ENCODE data around the gene IL3. TPM values are rescaled to one million over a fixed set of nuclear protein-coding genes. Genes with fewer than 3 reads are reported as not detected.
A peak's percentile ranks its signal among the peaks of the same experiment; 100 is the strongest.

Gene IL3
- total and polyA plus RNA-seq, 9 of the 15 experiments (the other 6 are each of a cell fraction or from before 2014, with no cell fraction given), result not detected

DNA sequence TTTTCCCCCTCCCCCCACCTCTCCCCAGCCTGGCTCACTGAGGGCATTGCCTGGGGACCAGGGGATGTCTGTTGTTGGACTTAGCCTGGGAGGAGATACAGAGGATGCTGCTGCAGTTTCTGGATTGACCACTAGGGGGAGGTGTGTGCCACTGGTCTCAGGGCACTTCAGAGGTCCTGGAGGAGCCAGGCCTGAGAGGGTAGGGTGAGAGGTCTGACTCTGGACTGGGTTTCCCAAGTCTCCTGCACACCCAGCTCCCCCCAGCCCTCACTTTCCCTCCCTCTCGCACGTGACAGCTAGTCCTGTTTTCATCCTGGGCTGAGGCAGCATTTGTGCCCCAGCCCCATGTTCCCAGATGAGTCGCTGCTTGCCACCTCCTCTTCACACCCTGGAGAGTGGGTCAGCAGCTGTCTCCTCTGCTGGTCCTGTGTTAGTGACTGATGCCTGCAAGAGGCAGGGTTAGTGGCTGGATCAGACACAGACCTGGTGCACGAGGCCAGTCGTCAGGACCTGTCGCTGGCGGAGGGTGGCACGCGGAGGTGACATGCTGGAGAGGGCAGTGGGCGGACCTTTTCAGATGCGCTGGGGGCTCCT is 4.4 kb downstream of the IL3 start:
- intact Hi-C loops (cut with micrococcal nuclease), result loop anchor here (1.0 to 10.0 kb wide), 6 partner anchors 112 to 436 kb away; no protein-coding TSS in a partner anchor
- H4K20me1 ChIP-seq (replicated peaks; ENCODE audit: control insufficient read depth, insufficient read depth, low read length), result no peaks in the 10 kb centered on the region
- H3K27ac ChIP-seq (ENCODE audit: extremely low read depth, low read depth, low read length), result no peak overlapping the region
- H3K9ac ChIP-seq (ENCODE audit: insufficient read depth in 1 of 2, low read depth in 2 of 2, low read length in 2 of 2), result no peak overlapping the region
- H3K9me1 ChIP-seq (ENCODE audit: control insufficient read depth, insufficient read depth, low read length), result no peaks in the 10 kb centered on the region
- H3K4me1 ChIP-seq (replicated peaks in 1 of 2; ENCODE audit: control insufficient read depth in 2 of 2, insufficient read depth in 2 of 2, low read length in 2 of 2), result peaks cover 8 to 26% of the 10 kb centered on the region in 2 experiments; a peak in 4 of 5 replicates
- H3K4me3 ChIP-seq, result no peak overlapping the region
- H3K9me3 ChIP-seq (replicated peaks; ENCODE audit: control insufficient read depth, insufficient read depth, low read depth, low read length), result no peaks in the 10 kb centered on the region
- WGBS (ENCODE audit: insufficient coverage, low coverage, missing lambda C conversion rate), result 55% methylated on average over 9 of the region's 11 CpGs
- FAIRE-seq (peak; percentile 98), ATAC-seq (peak; percentile 91), DNase-seq (ENCODE audit: extremely low read depth in 1 of 4, low spot score in 3 of 4) (peak; percentile 81 to 88 (median 83))
- no peaks in the 10 kb centered on the region for H3K27me3 ChIP-seq (ENCODE audit: control insufficient read depth in 2 of 2, insufficient read depth in 2 of 2, low read length in 2 of 2)
- H3K79me2 ChIP-seq (ENCODE audit: control insufficient read depth, insufficient read depth, low read length), result no peaks in the 10 kb centered on the region
- no peaks in the 10 kb centered on the region for H3K36me3 ChIP-seq (ENCODE audit: control insufficient read depth, insufficient read depth, low read length)
- in situ Hi-C loops (cut with MboI), result loop anchor here (5.0 to 25.0 kb wide), 4 partner anchors 112 to 432 kb away; no protein-coding TSS in a partner anchor
- no TSS peak for BruUV-seq (replicated peaks)
- ChIA-PET POLR2A (no interaction called here), CTCF (ENCODE audit: low intra/inter-chr PET ratio) (interaction anchor here (0.6 to 3.4 kb wide), 12 partner anchors 46 to 819 kb away, joined by 3 to 25 read pairs (median 6); partner anchors contain the start of gene SLC22A5)
- H2AFZ ChIP-seq (ENCODE audit: low read depth, low read length), result peak overlapping the region; percentile 18; the same call in 1 of the 2 replicates
- no peak overlapping the region for H3K4me2 ChIP-seq (ENCODE audit: insufficient read depth, low read length)
- TF ChIP-seq CREM (IDR thresholded peaks at IDR 0.05; ENCODE audit: low read depth) (no peak), ZNF146 (CRISPR knock-in tag; IDR thresholded peaks at IDR 0.05; ENCODE audit: unreplicated experiment) (no peak), E4F1 (CRISPR knock-in tag; IDR thresholded peaks at IDR 0.05; ENCODE audit: borderline replicate concordance) (no peak), MAFF (IDR thresholded peaks at IDR 0.05; ENCODE audit: low read length) (no peak), ZFP36 (IDR thresholded peaks at IDR 0.05; ENCODE audit: low read depth, low read length, partially characterized antibody) (no peak), ZZZ3 (IDR thresholded peaks at IDR 0.05) (no peak), ZNF699 (CRISPR knock-in tag; IDR thresholded peaks at IDR 0.05; ENCODE audit: insufficient replicate concordance) (no peak)
- TF ChIP-seq, protein P1, sequence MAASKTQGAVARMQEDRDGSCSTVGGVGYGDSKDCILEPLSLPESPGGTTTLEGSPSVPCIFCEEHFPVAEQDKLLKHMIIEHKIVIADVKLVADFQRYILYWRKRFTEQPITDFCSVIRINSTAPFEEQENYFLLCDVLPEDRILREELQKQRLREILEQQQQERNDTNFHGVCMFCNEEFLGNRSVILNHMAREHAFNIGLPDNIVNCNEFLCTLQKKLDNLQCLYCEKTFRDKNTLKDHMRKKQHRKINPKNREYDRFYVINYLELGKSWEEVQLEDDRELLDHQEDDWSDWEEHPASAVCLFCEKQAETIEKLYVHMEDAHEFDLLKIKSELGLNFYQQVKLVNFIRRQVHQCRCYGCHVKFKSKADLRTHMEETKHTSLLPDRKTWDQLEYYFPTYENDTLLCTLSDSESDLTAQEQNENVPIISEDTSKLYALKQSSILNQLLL (CRISPR knock-in tag; IDR thresholded peaks at IDR 0.05; ENCODE audit: borderline replicate concordance), result no peak
- TF ChIP-seq, protein P2, sequence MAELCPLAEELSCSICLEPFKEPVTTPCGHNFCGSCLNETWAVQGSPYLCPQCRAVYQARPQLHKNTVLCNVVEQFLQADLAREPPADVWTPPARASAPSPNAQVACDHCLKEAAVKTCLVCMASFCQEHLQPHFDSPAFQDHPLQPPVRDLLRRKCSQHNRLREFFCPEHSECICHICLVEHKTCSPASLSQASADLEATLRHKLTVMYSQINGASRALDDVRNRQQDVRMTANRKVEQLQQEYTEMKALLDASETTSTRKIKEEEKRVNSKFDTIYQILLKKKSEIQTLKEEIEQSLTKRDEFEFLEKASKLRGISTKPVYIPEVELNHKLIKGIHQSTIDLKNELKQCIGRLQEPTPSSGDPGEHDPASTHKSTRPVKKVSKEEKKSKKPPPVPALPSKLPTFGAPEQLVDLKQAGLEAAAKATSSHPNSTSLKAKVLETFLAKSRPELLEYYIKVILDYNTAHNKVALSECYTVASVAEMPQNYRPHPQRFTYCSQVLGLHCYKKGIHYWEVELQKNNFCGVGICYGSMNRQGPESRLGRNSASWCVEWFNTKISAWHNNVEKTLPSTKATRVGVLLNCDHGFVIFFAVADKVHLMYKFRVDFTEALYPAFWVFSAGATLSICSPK (IDR thresholded peaks at IDR 0.05; ENCODE audit: borderline replicate concordance), result 0 out of 2 replicates have a peak, but pooled peaks have one; percentile 50
- TF ChIP-seq, protein P3, sequence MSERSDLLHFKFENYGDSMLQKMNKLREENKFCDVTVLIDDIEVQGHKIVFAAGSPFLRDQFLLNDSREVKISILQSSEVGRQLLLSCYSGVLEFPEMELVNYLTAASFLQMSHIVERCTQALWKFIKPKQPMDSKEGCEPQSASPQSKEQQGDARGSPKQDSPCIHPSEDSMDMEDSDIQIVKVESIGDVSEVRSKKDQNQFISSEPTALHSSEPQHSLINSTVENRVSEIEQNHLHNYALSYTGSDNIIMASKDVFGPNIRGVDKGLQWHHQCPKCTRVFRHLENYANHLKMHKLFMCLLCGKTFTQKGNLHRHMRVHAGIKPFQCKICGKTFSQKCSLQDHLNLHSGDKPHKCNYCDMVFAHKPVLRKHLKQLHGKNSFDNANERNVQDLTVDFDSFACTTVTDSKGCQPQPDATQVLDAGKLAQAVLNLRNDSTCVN (CRISPR knock-in tag; IDR thresholded peaks at IDR 0.05), result no peak
- TF ChIP-seq, protein P4, sequence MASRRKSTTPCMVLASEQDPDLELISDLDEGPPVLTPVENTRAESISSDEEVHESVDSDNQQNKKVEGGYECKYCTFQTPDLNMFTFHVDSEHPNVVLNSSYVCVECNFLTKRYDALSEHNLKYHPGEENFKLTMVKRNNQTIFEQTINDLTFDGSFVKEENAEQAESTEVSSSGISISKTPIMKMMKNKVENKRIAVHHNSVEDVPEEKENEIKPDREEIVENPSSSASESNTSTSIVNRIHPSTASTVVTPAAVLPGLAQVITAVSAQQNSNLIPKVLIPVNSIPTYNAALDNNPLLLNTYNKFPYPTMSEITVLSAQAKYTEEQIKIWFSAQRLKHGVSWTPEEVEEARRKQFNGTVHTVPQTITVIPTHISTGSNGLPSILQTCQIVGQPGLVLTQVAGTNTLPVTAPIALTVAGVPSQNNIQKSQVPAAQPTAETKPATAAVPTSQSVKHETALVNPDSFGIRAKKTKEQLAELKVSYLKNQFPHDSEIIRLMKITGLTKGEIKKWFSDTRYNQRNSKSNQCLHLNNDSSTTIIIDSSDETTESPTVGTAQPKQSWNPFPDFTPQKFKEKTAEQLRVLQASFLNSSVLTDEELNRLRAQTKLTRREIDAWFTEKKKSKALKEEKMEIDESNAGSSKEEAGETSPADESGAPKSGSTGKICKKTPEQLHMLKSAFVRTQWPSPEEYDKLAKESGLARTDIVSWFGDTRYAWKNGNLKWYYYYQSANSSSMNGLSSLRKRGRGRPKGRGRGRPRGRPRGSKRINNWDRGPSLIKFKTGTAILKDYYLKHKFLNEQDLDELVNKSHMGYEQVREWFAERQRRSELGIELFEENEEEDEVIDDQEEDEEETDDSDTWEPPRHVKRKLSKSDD (conservative IDR thresholded peaks at IDR 0.05; ENCODE audit: low read length), result no peak

Data from K562 (cell line).